Glutamatergic neuron (in vitro differentiated cells): ENCODE data around the gene TGFB2. TPM values are rescaled to one million over a fixed set of nuclear protein-coding genes. Genes with fewer than 3 reads are reported as not detected.

Experiments used
- DNase-seq: peaks from one replicate; pipeline ENCODE4 v3.0.0; 2022
- H3K27ac Mint-ChIP-seq: one replicate; pipeline ENCODE4 v1.8.0; 2020; ENCODE audit warnings: mild to moderate bottlenecking, mixed read lengths, inconsistent platforms; ENCODE audit not compliant: unreplicated experiment
- H3K27me3 Mint-ChIP-seq: one replicate; pipeline ENCODE4 v1.8.0; 2020; ENCODE audit warnings: mild to moderate bottlenecking, moderate library complexity, mixed read lengths, inconsistent platforms; ENCODE audit not compliant: unreplicated experiment
- H3K36me3 Mint-ChIP-seq: one replicate; pipeline ENCODE4 v1.8.0; 2020; ENCODE audit warnings: mild to moderate bottlenecking, mixed read lengths, inconsistent platforms; ENCODE audit not compliant: unreplicated experiment
- H3K4me1 Mint-ChIP-seq: one replicate; pipeline ENCODE4 v1.8.0; 2020; ENCODE audit warnings: mild to moderate bottlenecking, low read depth, mixed read lengths, inconsistent platforms; ENCODE audit not compliant: unreplicated experiment
- H3K4me3 Mint-ChIP-seq: one replicate; pipeline ENCODE4 v1.8.0; 2020; ENCODE audit warnings: mild to moderate bottlenecking, mixed read lengths, inconsistent platforms; ENCODE audit not compliant: unreplicated experiment
- H3K9me3 Mint-ChIP-seq: one replicate; pipeline ENCODE4 v1.8.0; 2020; ENCODE audit warnings: mild to moderate bottlenecking, moderate library complexity, mixed read lengths, inconsistent platforms; ENCODE audit not compliant: unreplicated experiment
- CTCF ChIP-seq: fragments of 200-600 bp; sonication (generic); IDR thresholded peaks from one replicate; pipeline ENCODE4 v1.5.0; 2021; ENCODE audit not compliant: partially characterized antibody, unreplicated experiment
- total RNA-seq: library from RNA; stranded (reverse); fragmentation: NEBNext Ultra II Directional; extraction: Animal tissue kit (Norgen Biotek cat#: 25700); gene quantifications from one replicate; pipeline ENCODE4 v1.2.1, GENCODE V29; 2021; ENCODE audit not compliant: unreplicated experiment

The TGFB2 gene
- total RNA-seq, 1 donor from 2014 or later = 2.0 TPM

GRCh38 chr1:218408135-218408534 is 63.0 kb downstream of the TGFB2 start:
- no peak overlapping the region for H3K4me3 Mint-ChIP-seq
- H3K27ac Mint-ChIP-seq = no peak overlapping the region
- no peaks in the 10 kb centered on the region for H3K36me3 Mint-ChIP-seq
- H3K27me3 Mint-ChIP-seq = no peaks in the 10 kb centered on the region
- TF ChIP-seq CTCF = no peak
- H3K9me3 Mint-ChIP-seq = no peaks in the 10 kb centered on the region
- DNase-seq = no peak
- no peaks in the 10 kb centered on the region for H3K4me1 Mint-ChIP-seq

GRCh38 chr1:218408942-218409341 is 63.8 kb downstream of the TGFB2 start:
- H3K4me1 Mint-ChIP-seq = no peaks in the 10 kb centered on the region
- DNase-seq = peak; percentile 24
- H3K4me3 Mint-ChIP-seq = no peak overlapping the region
- H3K27me3 Mint-ChIP-seq = no peaks in the 10 kb centered on the region
- H3K36me3 Mint-ChIP-seq = no peaks in the 10 kb centered on the region
- no peaks in the 10 kb centered on the region for H3K9me3 Mint-ChIP-seq
- no peak for TF ChIP-seq CTCF
- no peak overlapping the region for H3K27ac Mint-ChIP-seq

GRCh38 chr1:218409946-218410510 is 64.9 kb downstream of the TGFB2 start:
- Mint-ChIP-seq H3K27me3 (no peaks in the 10 kb centered on the region), H3K9me3 (no peaks in the 10 kb centered on the region), H3K4me3 (no peak overlapping the region), H3K36me3 (no peaks in the 10 kb centered on the region), H3K4me1 (no peaks in the 10 kb centered on the region), H3K27ac (no peak overlapping the region)
- no peak for TF ChIP-seq CTCF
- no peak for DNase-seq

- H3K27ac Mint-ChIP-seq = no peak overlapping the region
- H3K4me3 Mint-ChIP-seq = no peak overlapping the region
- DNase-seq = no peak
- H3K27me3 Mint-ChIP-seq = no peaks in the 10 kb centered on the region
- H3K4me1 Mint-ChIP-seq = no peaks in the 10 kb centered on the region
- no peaks in the 10 kb centered on the region for H3K36me3 Mint-ChIP-seq
- TF ChIP-seq CTCF = no peak
- no peaks in the 10 kb centered on the region for H3K9me3 Mint-ChIP-seq
Measured at GRCh38 chr1:218411101-218411500, 66.0 kb downstream of the TGFB2 start.

GRCh38 chr1:218412171-218412570 is 67.0 kb downstream of the TGFB2 start:
- no peaks in the 10 kb centered on the region for H3K27me3 Mint-ChIP-seq
- TF ChIP-seq CTCF = no peak
- no peak overlapping the region for H3K4me3 Mint-ChIP-seq
- no peaks in the 10 kb centered on the region for H3K4me1 Mint-ChIP-seq
- H3K27ac Mint-ChIP-seq = no peak overlapping the region
- DNase-seq = no peak
- no peaks in the 10 kb centered on the region for H3K36me3 Mint-ChIP-seq
- no peaks in the 10 kb centered on the region for H3K9me3 Mint-ChIP-seq
